ENCODE measurements around the gene PDE4B.

GRCh38 chr1:66381621-66382275, 589.1 kb downstream of the PDE4B start:
- TF ChIP-seq CTCF (optimal IDR thresholded peaks at IDR 0.05 in 1 of 3, IDR thresholded peaks at IDR 0.05 in 1 of 3, conservative IDR thresholded peaks at IDR 0.05 in 1 of 3; ENCODE audit: extremely low read depth in 1 of 3, insufficient read depth in 2 of 3, low read length in 3 of 3) (no peak), EZH2 (IDR thresholded peaks at IDR 0.05; ENCODE audit: low read length) (no peak)

Data from keratinocyte (primary cell).